Left lung (tissue), 10 donors: ENCODE measurements around the gene ST6GALNAC6. TPM values are rescaled to one million over a fixed set of nuclear protein-coding genes. Genes with fewer than 3 reads are reported as not detected.

ENCODE experiments used
- ATAC-seq: fragments of 200-7000 bp; cut with Tn5 transposase; one replicate; pipeline ENCODE4 v1.9.1; 2020; ENCODE audit warnings: moderate library complexity
- DNase-seq, 4 donors: peaks; one replicate each; pipeline ENCODE4 v3.0.0-alpha.2; 2013 to 2020
- H3K27ac ChIP-seq, 2 donors: fragments of 200-600 bp; sonication (generic) in 1 of 2; one replicate each; pipeline versions ENCODE4 v1.5.0 to v1.8.0; 2020 to 2021
- H3K27me3 ChIP-seq, 2 donors: fragments of 200-600 bp; sonication (generic) in 1 of 2; one replicate each; pipeline versions ENCODE4 v1.5.0 to v1.8.0; 2020 to 2021
- H3K36me3 ChIP-seq, 2 donors: fragments of 200-600 bp; sonication (generic) in 1 of 2; one replicate each; pipeline versions ENCODE4 v1.5.0 to v1.8.0; 2020 to 2021
- H3K4me1 ChIP-seq, 2 donors: fragments of 200-600 bp; one replicate each; pipeline ENCODE4 v1.8.0; 2021
- H3K4me3 ChIP-seq, 2 donors: fragments of 200-600 bp; sonication (generic) in 1 of 2; one replicate each; pipeline versions ENCODE4 v1.5.0 to v1.8.0; 2020 to 2021; ENCODE audit warnings: mild to moderate bottlenecking in 1 of 2
- H3K9me3 ChIP-seq, 2 donors: fragments of 200-600 bp; sonication (generic) in 1 of 2; one replicate each; pipeline versions ENCODE4 v1.5.0 to v1.8.0; 2020 to 2021
- CTCF ChIP-seq, 2 donors: fragments of 200-600 bp; sonication (generic) in 1 of 2; IDR thresholded peaks; one replicate each; pipeline versions ENCODE4 v1.5.0 to v1.8.0; 2021; ENCODE audit warnings: antibody characterized with exemption in 2 of 2
- intact Hi-C, 2 donors: fragments of 100-400 bp; cut with DNase I; formaldehyde crosslinking; loops; one replicate each; pipeline versions ENCODE4 v1.11.2 to v1.14.2; 2022
- polyA plus RNA-seq, 6 donors: library from polyadenylated mRNA; unstranded; fragments of 120-200 nt; gene quantifications; one replicate each; pipeline ENCODE4 v1.2.1, GENCODE V29; 2013; ENCODE audit not compliant: insufficient read length in 6 of 6
- total RNA-seq, 2 donors: library from RNA; stranded (reverse); fragmentation: NEBNext Ultra II Directional; extraction: Animal tissue kit (Norgen Biotek cat#: 25700); gene quantifications; one replicate each; pipeline ENCODE4 v1.2.1, GENCODE V29; 2021
- donor health status: DM: no; HTN: yes; CAD: no.
- donor health status: DM: no; HTN: no; CAD: no.

The ST6GALNAC6 gene
- total and polyA plus RNA-seq, 8 donors: 43.5 to 57.0 (median 48.6) TPM

- Histone ChIP-seq H3K27me3 (no peaks in the 10 kb centered on the region), H3K27ac (no peak overlapping the region), H3K4me1 (no peaks in the 10 kb centered on the region), H3K9me3 (peaks cover 0 to 2% of the 10 kb centered on the region in 2 donors), H3K4me3 (no peak overlapping the region), H3K36me3 (peaks cover 0 to 74% of the 10 kb centered on the region in 2 donors)
- ATAC-seq (no peak), DNase-seq (no peak)
- intact Hi-C loops: no loop called here
- no peak for TF ChIP-seq CTCF (IDR thresholded peaks at IDR 0.05)
These were observed 11.6 kb downstream of the ST6GALNAC6 start for GRCh38 chr9:127887792-127888191.

- H3K27ac ChIP-seq: no peak overlapping the region
- intact Hi-C loops: no loop called here
- H3K4me1 ChIP-seq: peaks cover 0 to 4% of the 10 kb centered on the region in 2 donors
- H3K36me3 ChIP-seq: peaks cover 0 to 64% of the 10 kb centered on the region in 2 donors
- no peak overlapping the region for H3K4me3 ChIP-seq
- no peaks in the 10 kb centered on the region for H3K9me3 ChIP-seq
- no peaks in the 10 kb centered on the region for H3K27me3 ChIP-seq
- TF ChIP-seq CTCF (IDR thresholded peaks at IDR 0.05): no peak
- no peak for ATAC-seq
- DNase-seq: peak in 1 of 4 donors; percentile 57
These were observed 12.9 kb downstream of the ST6GALNAC6 start for GRCh38 chr9:127886401-127886972.

- H3K4me1 ChIP-seq: peaks cover 0 to 4% of the 10 kb centered on the region in 2 donors
- ATAC-seq (no peak), DNase-seq (no peak)
- no peak overlapping the region for H3K27ac ChIP-seq
- no peak for TF ChIP-seq CTCF (IDR thresholded peaks at IDR 0.05)
- H3K9me3 ChIP-seq: no peaks in the 10 kb centered on the region
- no peak overlapping the region for H3K4me3 ChIP-seq
- intact Hi-C loops: no loop called here
- peaks cover 0 to 58% of the 10 kb centered on the region in 2 donors for H3K36me3 ChIP-seq
- no peaks in the 10 kb centered on the region for H3K27me3 ChIP-seq
These were observed 13.7 kb downstream of the ST6GALNAC6 start for GRCh38 chr9:127885508-127886281.

- DNase-seq (no peak), ATAC-seq (no peak)
- Histone ChIP-seq H3K36me3 (peaks cover 0 to 51% of the 10 kb centered on the region in 2 donors), H3K9me3 (no peaks in the 10 kb centered on the region), H3K27me3 (no peaks in the 10 kb centered on the region), H3K27ac (no peak overlapping the region), H3K4me3 (no peak overlapping the region), H3K4me1 (peaks cover 0 to 4% of the 10 kb centered on the region in 2 donors)
- intact Hi-C loops: no loop called here
- no peak for TF ChIP-seq CTCF (IDR thresholded peaks at IDR 0.05)
These were observed 14.4 kb downstream of the ST6GALNAC6 start for GRCh38 chr9:127884976-127885490.

GRCh38 chr9:127884427-127884911, 14.9 kb downstream of the ST6GALNAC6 start:
- TF ChIP-seq CTCF (IDR thresholded peaks at IDR 0.05): no peak
- Histone ChIP-seq H3K36me3 (peaks cover 0 to 45% of the 10 kb centered on the region in 2 donors), H3K27me3 (no peaks in the 10 kb centered on the region), H3K4me1 (peaks cover 0 to 4% of the 10 kb centered on the region in 2 donors), H3K27ac (no peak overlapping the region), H3K4me3 (no peak overlapping the region), H3K9me3 (no peaks in the 10 kb centered on the region)
- intact Hi-C loops: no loop called here
- peak in 1 of 4 donors; percentile 69 for DNase-seq
- peak; percentile 13 for ATAC-seq
